ENCODE results near the gene PATJ.

PATJ gene

GRCh38 chr1:61749574-61749973, 7.3 kb downstream of the PATJ start:
- ChIA-PET POLR2A (no interaction called here), CTCF (no interaction called here)
- Histone ChIP-seq H3K27me3 (replicated peaks in 2 of 5; ENCODE audit: control insufficient read depth in 4 of 5, insufficient read depth in 5 of 5, low read length in 4 of 5) (no peaks in the 10 kb centered on the region), H3K4me3 (ENCODE audit: control insufficient read depth in 1 of 7, extremely low read depth in 1 of 7, insufficient read depth in 4 of 7, low read depth in 2 of 7, low read length in 6 of 7) (no peak overlapping the region), H3K36me3 (ENCODE audit: control insufficient read depth in 4 of 4, insufficient read depth in 4 of 4, low read length in 3 of 4) (no peaks in the 10 kb centered on the region), H3K9me3 (ENCODE audit: control extremely low read depth in 1 of 5, control insufficient read depth in 4 of 5, insufficient read depth in 2 of 5, low read depth in 1 of 5, low read length in 4 of 5) (no peaks in the 10 kb centered on the region), H3K27ac (ENCODE audit: insufficient read depth in 1 of 2, low read depth in 1 of 2, low read length in 2 of 2, poor library complexity in 1 of 2, severe bottlenecking in 2 of 2) (no peak overlapping the region), H3K4me1 (ENCODE audit: control extremely low read depth in 1 of 4, control insufficient read depth in 4 of 4, insufficient read depth in 4 of 4, low read length in 3 of 4) (peaks cover 0 to 6% (median 0%) of the 10 kb centered on the region in 4 experiments)
- WGBS (ENCODE audit: insufficient coverage), result 100% methylated on average over 1 of the region's 2 CpGs
- DNase-seq, result no peak

DNA sequence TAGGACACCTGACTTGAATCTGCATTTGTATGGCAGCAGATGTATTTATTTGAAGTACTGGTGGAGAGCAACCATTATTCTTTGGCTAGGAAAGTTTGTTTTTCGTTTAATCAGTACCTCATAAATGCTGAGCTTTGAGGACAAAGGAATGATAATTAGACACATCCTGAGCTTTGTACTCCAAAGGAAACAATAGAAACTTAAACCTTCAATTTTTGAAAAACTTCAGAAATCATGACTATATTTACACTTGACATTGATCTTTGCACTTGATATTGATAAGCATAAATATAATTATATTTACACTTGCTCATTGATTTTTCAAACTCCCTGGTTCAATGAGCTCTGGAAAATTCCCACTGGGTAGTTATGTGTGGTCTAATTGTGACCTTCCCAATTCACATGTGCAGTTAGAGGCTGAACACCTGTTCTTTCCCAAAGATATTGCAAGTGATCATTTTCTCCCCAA, 10.7 kb downstream of the PATJ start:
- Histone ChIP-seq H3K4me3 (ENCODE audit: control insufficient read depth in 1 of 7, extremely low read depth in 1 of 7, insufficient read depth in 4 of 7, low read depth in 2 of 7, low read length in 6 of 7) (no peak overlapping the region), H3K27me3 (replicated peaks in 2 of 5; ENCODE audit: control insufficient read depth in 4 of 5, insufficient read depth in 5 of 5, low read length in 4 of 5) (no peaks in the 10 kb centered on the region), H3K9me3 (ENCODE audit: control extremely low read depth in 1 of 5, control insufficient read depth in 4 of 5, insufficient read depth in 2 of 5, low read depth in 1 of 5, low read length in 4 of 5) (no peaks in the 10 kb centered on the region), H3K36me3 (ENCODE audit: control insufficient read depth in 4 of 4, insufficient read depth in 4 of 4, low read length in 3 of 4) (no peaks in the 10 kb centered on the region), H3K27ac (ENCODE audit: insufficient read depth in 1 of 2, low read depth in 1 of 2, low read length in 2 of 2, poor library complexity in 1 of 2, severe bottlenecking in 2 of 2) (no peak overlapping the region), H3K4me1 (ENCODE audit: control extremely low read depth in 1 of 4, control insufficient read depth in 4 of 4, insufficient read depth in 4 of 4, low read length in 3 of 4) (no peaks in the 10 kb centered on the region)
- DNase-seq, result no peak
- POLR2A ChIA-PET, result no interaction called here
- WGBS (ENCODE audit: insufficient coverage), result no CpG with 5 or more reads among the region's 1 CpG
- CTCF ChIA-PET, result no interaction called here

DNA sequence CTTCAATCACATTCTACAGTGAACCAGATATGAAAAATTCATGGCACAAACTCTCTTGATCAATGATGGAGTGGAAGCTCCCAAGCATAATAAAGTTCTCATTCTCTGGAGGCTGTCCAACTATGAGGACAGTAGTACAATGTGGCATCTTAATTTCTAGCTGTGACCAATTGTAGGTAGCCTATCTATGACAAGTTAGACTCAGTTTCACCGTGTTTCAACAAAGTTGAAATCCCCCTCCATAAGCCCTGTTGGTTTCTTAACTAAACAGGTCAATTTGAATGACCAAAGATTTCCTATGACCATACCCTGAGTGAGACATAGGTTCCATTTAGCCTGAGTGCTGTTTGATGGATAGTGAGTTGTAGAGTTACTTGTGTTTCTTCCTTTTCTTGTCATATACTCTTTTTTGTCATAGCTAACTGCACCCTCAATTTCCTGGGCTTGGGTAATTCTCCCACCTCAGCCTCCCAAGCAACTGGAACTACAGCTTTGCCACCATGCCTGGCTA, 11.8 kb downstream of the PATJ start:
- CTCF ChIA-PET, result interaction anchor here (0.6 kb wide), 1 partner anchor 20 kb away, joined by 3 read pairs; no protein-coding TSS in a partner anchor

DNA sequence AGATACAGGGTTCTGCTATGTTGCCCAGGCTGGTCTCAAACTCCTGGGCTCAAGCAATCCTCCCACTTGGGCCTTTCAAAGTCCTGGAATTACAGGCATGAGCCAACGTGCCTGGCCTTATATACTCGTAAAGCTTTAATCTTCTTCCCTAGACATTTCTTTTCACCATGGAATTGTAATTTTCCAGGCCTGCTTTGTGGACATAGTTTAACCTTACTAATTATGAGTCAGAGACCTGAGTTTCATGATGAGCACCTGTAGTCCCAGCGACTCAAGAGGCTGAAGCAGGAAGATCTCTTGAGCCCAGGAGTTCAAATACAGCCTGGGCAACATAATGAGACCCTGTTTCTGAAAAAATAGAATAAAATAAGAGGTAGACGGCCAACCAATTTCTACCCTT, 12.3 kb downstream of the PATJ start:
- POLR2A ChIA-PET, result no interaction called here
- DNase-seq, result no peak
- 100% methylated on average over 3 of the region's 4 CpGs for WGBS (ENCODE audit: insufficient coverage)
- no peaks in the 10 kb centered on the region for H3K36me3 ChIP-seq (ENCODE audit: control insufficient read depth in 4 of 4, insufficient read depth in 4 of 4, low read length in 3 of 4)
- no peaks in the 10 kb centered on the region for H3K27me3 ChIP-seq (replicated peaks in 2 of 5; ENCODE audit: control insufficient read depth in 4 of 5, insufficient read depth in 5 of 5, low read length in 4 of 5)
- no peak overlapping the region for H3K4me3 ChIP-seq (ENCODE audit: control insufficient read depth in 1 of 7, extremely low read depth in 1 of 7, insufficient read depth in 4 of 7, low read depth in 2 of 7, low read length in 6 of 7)
- no peak overlapping the region for H3K27ac ChIP-seq (ENCODE audit: insufficient read depth in 1 of 2, low read depth in 1 of 2, low read length in 2 of 2, poor library complexity in 1 of 2, severe bottlenecking in 2 of 2)
- CTCF ChIA-PET, result interaction anchor here (0.6 kb wide), 1 partner anchor 21 kb away, joined by 3 read pairs; no protein-coding TSS in a partner anchor
- H3K4me1 ChIP-seq (ENCODE audit: control extremely low read depth in 1 of 4, control insufficient read depth in 4 of 4, insufficient read depth in 4 of 4, low read length in 3 of 4), result no peaks in the 10 kb centered on the region
- H3K9me3 ChIP-seq (ENCODE audit: control extremely low read depth in 1 of 5, control insufficient read depth in 4 of 5, insufficient read depth in 2 of 5, low read depth in 1 of 5, low read length in 4 of 5), result no peaks in the 10 kb centered on the region

More for the DNA sequence above, 11.8 kb downstream of the PATJ start:
- DNase-seq, result no peak
- H3K4me1 ChIP-seq (ENCODE audit: control extremely low read depth in 1 of 4, control insufficient read depth in 4 of 4, insufficient read depth in 4 of 4, low read length in 3 of 4), result no peaks in the 10 kb centered on the region
- H3K4me3 ChIP-seq (ENCODE audit: control insufficient read depth in 1 of 7, extremely low read depth in 1 of 7, insufficient read depth in 4 of 7, low read depth in 2 of 7, low read length in 6 of 7), result no peak overlapping the region
- POLR2A ChIA-PET, result no interaction called here
- H3K36me3 ChIP-seq (ENCODE audit: control insufficient read depth in 4 of 4, insufficient read depth in 4 of 4, low read length in 3 of 4), result no peaks in the 10 kb centered on the region
- H3K9me3 ChIP-seq (ENCODE audit: control extremely low read depth in 1 of 5, control insufficient read depth in 4 of 5, insufficient read depth in 2 of 5, low read depth in 1 of 5, low read length in 4 of 5), result no peaks in the 10 kb centered on the region
- H3K27me3 ChIP-seq (replicated peaks in 2 of 5; ENCODE audit: control insufficient read depth in 4 of 5, insufficient read depth in 5 of 5, low read length in 4 of 5), result no peaks in the 10 kb centered on the region
- no peak overlapping the region for H3K27ac ChIP-seq (ENCODE audit: insufficient read depth in 1 of 2, low read depth in 1 of 2, low read length in 2 of 2, poor library complexity in 1 of 2, severe bottlenecking in 2 of 2)
- 100% methylated on average over 1 of the region's 1 CpG for WGBS (ENCODE audit: insufficient coverage)

GRCh38 chr1:61756773-61757172, 14.5 kb downstream of the PATJ start:
- POLR2A ChIA-PET, result no interaction called here
- 100% methylated on average over 1 of the region's 3 CpGs for WGBS (ENCODE audit: insufficient coverage)

GRCh38 chr1:61757950-61758349, 15.7 kb downstream of the PATJ start:
- Histone ChIP-seq H3K27ac (ENCODE audit: insufficient read depth in 1 of 2, low read depth in 1 of 2, low read length in 2 of 2, poor library complexity in 1 of 2, severe bottlenecking in 2 of 2) (no peak overlapping the region), H3K9me3 (ENCODE audit: control extremely low read depth in 1 of 5, control insufficient read depth in 4 of 5, insufficient read depth in 2 of 5, low read depth in 1 of 5, low read length in 4 of 5) (no peaks in the 10 kb centered on the region), H3K27me3 (replicated peaks in 2 of 5; ENCODE audit: control insufficient read depth in 4 of 5, insufficient read depth in 5 of 5, low read length in 4 of 5) (no peaks in the 10 kb centered on the region), H3K4me3 (ENCODE audit: control insufficient read depth in 1 of 7, extremely low read depth in 1 of 7, insufficient read depth in 4 of 7, low read depth in 2 of 7, low read length in 6 of 7) (no peak overlapping the region), H3K36me3 (ENCODE audit: control insufficient read depth in 4 of 4, insufficient read depth in 4 of 4, low read length in 3 of 4) (no peaks in the 10 kb centered on the region), H3K4me1 (ENCODE audit: control extremely low read depth in 1 of 4, control insufficient read depth in 4 of 4, insufficient read depth in 4 of 4, low read length in 3 of 4) (no peaks in the 10 kb centered on the region)
- ChIA-PET POLR2A (no interaction called here), CTCF (interaction anchor here (1.1 kb wide), 1 partner anchor 15 kb away, joined by 3 read pairs; no protein-coding TSS in a partner anchor)
- no peak for DNase-seq
- no CpG with 5 or more reads among the region's 2 CpGs for WGBS (ENCODE audit: insufficient coverage)

More at GRCh38 chr1:61756773-61757172, 14.5 kb downstream of the PATJ start:
- Histone ChIP-seq H3K27me3 (replicated peaks in 2 of 5; ENCODE audit: control insufficient read depth in 4 of 5, insufficient read depth in 5 of 5, low read length in 4 of 5) (no peaks in the 10 kb centered on the region), H3K4me3 (ENCODE audit: control insufficient read depth in 1 of 7, extremely low read depth in 1 of 7, insufficient read depth in 4 of 7, low read depth in 2 of 7, low read length in 6 of 7) (no peak overlapping the region), H3K36me3 (ENCODE audit: control insufficient read depth in 4 of 4, insufficient read depth in 4 of 4, low read length in 3 of 4) (no peaks in the 10 kb centered on the region), H3K9me3 (ENCODE audit: control extremely low read depth in 1 of 5, control insufficient read depth in 4 of 5, insufficient read depth in 2 of 5, low read depth in 1 of 5, low read length in 4 of 5) (no peaks in the 10 kb centered on the region), H3K4me1 (ENCODE audit: control extremely low read depth in 1 of 4, control insufficient read depth in 4 of 4, insufficient read depth in 4 of 4, low read length in 3 of 4) (no peaks in the 10 kb centered on the region), H3K27ac (ENCODE audit: insufficient read depth in 1 of 2, low read depth in 1 of 2, low read length in 2 of 2, poor library complexity in 1 of 2, severe bottlenecking in 2 of 2) (no peak overlapping the region)
- CTCF ChIA-PET, result no interaction called here
- no peak for DNase-seq

GRCh38 chr1:61770131-61770530, 27.9 kb downstream of the PATJ start:
- no CpG with 5 or more reads among the region's 1 CpG for WGBS (ENCODE audit: insufficient coverage)
- no peak overlapping the region for H3K27ac ChIP-seq (ENCODE audit: insufficient read depth in 1 of 2, low read depth in 1 of 2, low read length in 2 of 2, poor library complexity in 1 of 2, severe bottlenecking in 2 of 2)
- H3K4me1 ChIP-seq (ENCODE audit: control extremely low read depth in 1 of 4, control insufficient read depth in 4 of 4, insufficient read depth in 4 of 4, low read length in 3 of 4), result peaks cover 0 to 2% (median 0%) of the 10 kb centered on the region in 4 experiments
- ChIA-PET POLR2A (no interaction called here), CTCF (no interaction called here)
- peak in 2 of 3 donors; percentile 12 to 38 for DNase-seq
- H3K36me3 ChIP-seq (ENCODE audit: control insufficient read depth in 4 of 4, insufficient read depth in 4 of 4, low read length in 3 of 4), result peaks cover 0 to 2% (median 1%) of the 10 kb centered on the region in 4 experiments
- no peaks in the 10 kb centered on the region for H3K9me3 ChIP-seq (ENCODE audit: control extremely low read depth in 1 of 5, control insufficient read depth in 4 of 5, insufficient read depth in 2 of 5, low read depth in 1 of 5, low read length in 4 of 5)
- H3K27me3 ChIP-seq (replicated peaks in 2 of 5; ENCODE audit: control insufficient read depth in 4 of 5, insufficient read depth in 5 of 5, low read length in 4 of 5), result no peaks in the 10 kb centered on the region
- no peak overlapping the region for H3K4me3 ChIP-seq (ENCODE audit: control insufficient read depth in 1 of 7, extremely low read depth in 1 of 7, insufficient read depth in 4 of 7, low read depth in 2 of 7, low read length in 6 of 7)

Data from common myeloid progenitor, CD34-positive (primary cell).